GM19099 (cell line): Measurements from ENCODE around the gene KAT14.

Experiments used
- POLR2A ChIP-seq: IDR thresholded peaks from 3 replicates; pipeline ENCODE4 v1.6.1; 2011; ENCODE audit warnings: low read depth; ENCODE audit not compliant: insufficient read length; ENCODE audit errors: extremely low read depth

KAT14 gene, protein sequence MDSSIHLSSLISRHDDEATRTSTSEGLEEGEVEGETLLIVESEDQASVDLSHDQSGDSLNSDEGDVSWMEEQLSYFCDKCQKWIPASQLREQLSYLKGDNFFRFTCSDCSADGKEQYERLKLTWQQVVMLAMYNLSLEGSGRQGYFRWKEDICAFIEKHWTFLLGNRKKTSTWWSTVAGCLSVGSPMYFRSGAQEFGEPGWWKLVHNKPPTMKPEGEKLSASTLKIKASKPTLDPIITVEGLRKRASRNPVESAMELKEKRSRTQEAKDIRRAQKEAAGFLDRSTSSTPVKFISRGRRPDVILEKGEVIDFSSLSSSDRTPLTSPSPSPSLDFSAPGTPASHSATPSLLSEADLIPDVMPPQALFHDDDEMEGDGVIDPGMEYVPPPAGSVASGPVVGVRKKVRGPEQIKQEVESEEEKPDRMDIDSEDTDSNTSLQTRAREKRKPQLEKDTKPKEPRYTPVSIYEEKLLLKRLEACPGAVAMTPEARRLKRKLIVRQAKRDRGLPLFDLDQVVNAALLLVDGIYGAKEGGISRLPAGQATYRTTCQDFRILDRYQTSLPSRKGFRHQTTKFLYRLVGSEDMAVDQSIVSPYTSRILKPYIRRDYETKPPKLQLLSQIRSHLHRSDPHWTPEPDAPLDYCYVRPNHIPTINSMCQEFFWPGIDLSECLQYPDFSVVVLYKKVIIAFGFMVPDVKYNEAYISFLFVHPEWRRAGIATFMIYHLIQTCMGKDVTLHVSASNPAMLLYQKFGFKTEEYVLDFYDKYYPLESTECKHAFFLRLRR

DNA sequence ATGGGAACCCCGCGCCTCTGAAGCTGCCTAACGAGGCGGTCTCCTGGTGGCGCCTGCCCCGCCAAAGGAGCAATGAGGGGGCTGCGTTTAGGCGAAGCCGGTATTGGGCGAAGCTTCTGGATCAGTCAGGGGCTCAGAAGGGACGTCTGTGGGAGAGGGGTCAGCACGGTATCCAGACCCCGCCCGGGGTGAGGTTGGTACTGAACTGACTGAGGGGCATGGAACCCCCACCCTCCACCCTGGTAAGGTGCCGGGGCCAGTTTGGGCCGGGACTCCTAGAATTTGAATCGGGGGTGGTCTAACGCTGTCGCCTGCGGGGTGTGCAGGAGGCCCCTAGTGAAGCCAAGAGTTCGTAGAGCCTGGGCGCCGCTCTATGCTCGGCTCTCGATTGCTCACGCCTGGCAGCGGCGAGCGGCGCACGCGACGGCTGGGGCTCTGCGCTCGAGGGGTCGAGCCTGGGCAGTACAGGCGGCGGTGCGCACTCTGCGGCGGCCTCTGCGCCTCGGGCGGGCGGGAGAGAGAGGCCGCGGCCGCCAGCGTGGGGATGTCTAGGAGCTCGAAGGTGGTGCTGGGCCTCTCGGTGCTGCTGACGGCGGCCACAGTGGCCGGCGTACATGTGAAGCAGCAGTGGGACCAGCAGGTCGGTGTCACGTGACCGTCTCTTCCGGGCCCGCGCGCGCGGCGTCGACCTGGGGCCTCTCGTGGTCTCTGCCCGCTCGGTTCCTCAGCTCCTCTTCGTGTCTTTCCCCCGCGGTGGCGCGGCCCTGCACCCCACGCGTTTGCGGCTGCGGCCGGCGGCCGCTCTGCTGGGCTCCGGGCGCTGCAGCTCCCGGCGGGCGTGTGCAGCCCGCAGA, at the start of gene KAT14, which contains the start of gene PET117:
TSS of gene KAT14 (plus strand) at position 452 of the 854 bp plus-strand sequence. CDS start 4,798 bp downstream, outside the sequence.
TSS of gene PET117 (plus strand) at position 452 of the 854 bp plus-strand sequence. CDS start at position 545, 93 bp downstream.
- TF ChIP-seq POLR2A, result peak; percentile 83

DNA sequence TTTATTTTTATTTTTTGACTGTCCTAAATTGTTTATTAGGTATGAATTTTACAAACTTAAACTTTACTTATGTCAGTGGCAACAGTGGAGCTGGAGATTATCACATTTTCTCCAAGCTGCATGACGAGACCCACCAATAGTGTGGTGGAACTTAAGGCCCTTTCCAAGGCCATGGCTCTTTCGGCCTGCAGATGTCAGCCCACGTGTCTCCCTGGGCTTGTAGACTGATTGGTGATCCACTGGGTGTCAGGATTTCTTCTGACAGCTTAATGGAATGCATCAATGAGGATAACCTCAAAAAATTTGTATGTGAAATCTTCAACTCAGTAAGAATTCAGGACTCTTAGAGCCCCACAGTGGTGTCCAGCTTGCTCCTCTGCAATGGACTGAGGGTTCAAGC, 47.6 kb upstream of the KAT14 start:
- TF ChIP-seq POLR2A, result no peak

DNA sequence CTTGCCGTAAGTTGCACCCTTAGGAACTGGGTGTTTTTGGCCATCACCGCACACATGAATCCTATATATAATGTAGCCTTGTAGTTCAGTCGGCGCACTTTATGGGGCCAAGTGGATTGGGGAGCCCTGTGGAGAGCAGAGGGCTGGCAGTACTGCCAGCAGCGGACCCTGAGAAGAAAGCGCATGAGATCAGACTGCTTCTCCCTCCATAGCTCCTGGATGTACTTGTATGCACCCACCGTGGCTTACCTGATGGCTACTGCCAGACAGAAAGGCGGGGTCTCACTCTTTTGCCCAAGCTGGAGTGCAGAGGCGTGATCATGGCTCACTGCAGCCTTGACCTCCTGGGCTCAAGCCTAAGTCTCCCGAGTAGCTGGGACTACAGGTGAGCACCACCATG, 47.2 kb upstream of the KAT14 start:
- no peak for TF ChIP-seq POLR2A

DNA sequence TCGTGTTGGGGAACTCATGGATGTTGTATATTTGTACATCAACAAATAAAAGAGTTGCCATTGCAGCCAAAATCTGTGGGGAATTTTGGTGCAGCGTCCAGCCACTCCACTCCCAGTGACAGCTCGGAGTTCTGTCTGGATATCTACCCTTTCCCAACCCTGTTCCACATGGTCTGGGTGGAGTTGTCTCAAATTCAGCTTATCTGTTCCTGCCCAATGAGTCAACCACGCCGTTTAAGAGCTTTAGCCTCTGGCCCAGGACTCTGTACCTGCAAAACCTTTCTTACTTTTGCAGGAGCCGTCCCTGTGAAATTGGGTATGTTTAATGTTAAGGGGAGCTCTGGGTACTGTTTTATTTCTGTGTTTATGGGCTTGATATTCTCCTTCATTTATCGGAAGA, 46.0 kb upstream of the KAT14 start:
- TF ChIP-seq POLR2A, result no peak

DNA sequence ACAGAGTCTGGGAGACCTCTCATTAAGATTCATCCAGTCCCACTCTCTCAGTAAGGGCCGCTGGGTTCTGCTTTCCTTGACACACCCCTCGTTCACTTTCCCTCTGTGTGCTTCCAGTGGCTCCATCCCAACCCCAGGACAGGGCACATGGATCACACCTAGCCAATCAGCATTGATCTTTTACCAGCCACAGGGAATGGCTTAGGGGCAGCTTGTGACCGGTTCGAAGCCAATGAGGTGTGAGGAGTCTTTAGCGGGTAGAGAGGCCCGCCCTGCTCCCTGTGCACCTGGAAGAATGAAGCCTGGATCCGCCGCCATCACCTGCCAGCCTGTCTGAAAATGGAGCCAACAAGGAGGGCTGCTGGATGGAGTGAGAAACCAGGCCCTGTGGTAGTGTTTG, 44.8 kb upstream of the KAT14 start:
- TF ChIP-seq POLR2A, result no peak

DNA sequence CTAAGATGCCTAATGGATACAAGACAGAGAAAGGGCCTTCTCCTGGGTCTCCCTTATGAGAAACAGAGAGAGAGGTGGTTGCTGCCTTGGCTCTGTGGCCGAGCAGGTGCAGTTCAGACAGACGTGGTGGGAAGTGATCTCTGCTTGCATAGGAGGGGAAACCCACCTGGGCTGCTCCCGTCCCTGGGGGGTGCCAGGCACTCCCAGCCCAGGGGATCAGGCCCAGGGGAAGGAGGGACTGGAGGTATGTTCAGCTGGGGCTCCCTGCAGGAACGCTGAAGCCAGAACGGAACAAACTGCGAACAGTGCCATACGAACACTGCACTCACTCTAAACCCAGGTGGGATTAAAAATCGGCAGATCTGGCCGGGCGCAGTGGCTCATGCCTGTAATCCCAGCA, 44.3 kb upstream of the KAT14 start:
- no peak for TF ChIP-seq POLR2A

DNA sequence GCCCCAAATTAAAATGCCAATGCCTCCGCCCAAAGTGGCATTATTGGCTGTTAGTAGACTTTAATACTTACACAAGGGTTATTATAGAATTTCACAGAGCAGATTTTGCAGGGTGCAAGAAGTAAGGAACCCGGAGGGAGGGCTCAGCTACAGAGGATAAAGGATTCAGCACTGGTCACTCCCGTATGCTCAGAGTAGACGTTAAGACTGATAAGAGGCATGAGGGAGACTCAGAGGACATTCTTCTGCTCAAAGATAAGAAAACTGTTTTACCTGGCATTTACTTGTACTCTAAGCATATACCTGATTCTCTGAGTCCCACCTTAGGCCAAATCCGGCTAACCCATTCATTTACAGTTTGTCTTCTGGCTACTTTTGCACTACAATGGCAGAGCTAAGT, 43.5 kb upstream of the KAT14 start:
- no peak for TF ChIP-seq POLR2A

DNA sequence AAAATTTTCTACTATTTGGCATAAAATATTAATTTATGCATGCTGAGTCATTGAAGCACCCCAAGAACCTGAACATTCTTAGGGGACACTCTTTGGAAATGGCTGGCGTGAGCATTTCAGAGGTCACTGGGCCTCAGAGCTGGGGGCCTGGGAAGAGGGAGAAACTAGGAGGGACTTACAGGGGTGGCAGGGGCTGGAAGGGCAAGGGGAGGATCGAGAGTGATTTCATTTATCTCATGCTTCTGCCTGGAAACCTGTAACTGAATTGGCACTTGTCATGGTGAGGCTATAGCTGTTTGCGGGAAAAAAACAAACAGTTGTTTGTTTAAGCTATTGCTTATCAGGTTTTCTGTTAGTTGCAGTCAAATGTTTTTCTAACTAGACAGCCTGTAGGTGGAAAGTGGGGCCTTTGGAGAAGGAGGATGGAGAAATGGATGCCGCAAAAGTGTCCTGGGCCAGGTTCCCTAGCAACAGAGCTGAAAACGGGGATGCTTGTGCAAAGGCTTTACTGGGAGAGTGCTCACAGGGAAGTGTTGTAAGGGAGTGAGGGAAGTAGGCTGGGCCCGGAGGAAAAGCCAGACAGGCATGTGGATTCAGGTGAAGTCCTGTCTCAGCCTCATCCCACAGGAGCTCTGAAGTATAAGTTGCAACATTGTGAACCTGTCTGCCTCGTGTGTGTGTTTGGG, 36.4 kb upstream of the KAT14 start:
- no peak for TF ChIP-seq POLR2A

DNA sequence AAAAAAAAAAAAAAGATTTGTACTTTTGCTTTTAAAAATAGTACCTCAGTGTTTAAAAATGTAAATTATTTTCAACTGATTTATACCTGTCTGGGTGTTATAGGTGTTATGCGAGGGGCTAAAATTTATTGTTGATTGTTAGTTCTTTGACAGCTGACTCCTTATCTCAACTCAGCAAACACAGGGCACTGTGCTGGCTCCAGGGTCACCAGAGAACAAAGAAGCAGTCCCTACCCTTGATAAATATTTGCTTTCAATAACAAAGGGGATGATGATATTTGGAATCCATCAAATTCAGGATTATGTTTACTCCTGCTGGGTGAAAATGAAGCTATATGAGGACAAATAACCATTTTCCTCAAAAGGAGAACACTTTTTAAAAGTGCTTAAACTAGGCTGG, 34.2 kb upstream of the KAT14 start:
- no peak for TF ChIP-seq POLR2A

DNA sequence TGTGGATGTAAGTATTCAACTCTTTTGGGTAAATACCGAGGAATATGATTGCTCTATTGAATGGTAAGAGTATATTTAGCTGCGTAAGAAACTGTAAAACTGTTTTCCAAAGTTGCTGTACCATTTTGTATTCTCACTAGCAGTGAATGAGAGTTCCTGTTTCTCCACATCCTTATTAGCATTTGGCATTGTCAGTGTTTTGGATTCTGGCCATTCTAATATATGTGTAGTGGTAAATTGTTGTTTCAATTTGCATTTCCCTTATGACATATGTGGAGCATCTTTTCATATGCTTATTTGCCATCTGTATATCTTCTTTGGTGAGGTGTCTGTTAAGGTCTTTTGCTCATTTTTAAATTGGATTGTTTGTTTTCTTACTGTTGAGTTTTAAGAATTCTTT, 29.3 kb upstream of the KAT14 start:
- no peak for TF ChIP-seq POLR2A

DNA sequence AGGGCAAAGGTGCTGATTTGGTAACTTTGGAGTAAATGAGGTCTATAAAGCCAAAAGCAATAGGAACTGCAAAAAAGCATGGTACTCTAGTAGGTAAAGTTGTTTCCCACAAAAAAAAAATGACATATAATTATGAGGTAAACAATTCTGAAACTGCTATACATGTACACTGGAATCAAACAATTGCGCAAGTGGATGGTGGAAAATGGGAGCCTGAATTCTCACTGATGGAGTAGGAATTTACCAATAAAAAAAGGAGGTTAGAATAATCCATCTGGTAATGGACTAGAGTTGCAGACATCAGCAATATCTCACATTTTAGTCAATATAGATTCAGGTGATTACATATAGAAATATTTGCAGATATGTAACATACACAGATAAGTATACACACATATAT, 5.0 kb upstream of the KAT14 start:
- TF ChIP-seq POLR2A, result no peak

DNA sequence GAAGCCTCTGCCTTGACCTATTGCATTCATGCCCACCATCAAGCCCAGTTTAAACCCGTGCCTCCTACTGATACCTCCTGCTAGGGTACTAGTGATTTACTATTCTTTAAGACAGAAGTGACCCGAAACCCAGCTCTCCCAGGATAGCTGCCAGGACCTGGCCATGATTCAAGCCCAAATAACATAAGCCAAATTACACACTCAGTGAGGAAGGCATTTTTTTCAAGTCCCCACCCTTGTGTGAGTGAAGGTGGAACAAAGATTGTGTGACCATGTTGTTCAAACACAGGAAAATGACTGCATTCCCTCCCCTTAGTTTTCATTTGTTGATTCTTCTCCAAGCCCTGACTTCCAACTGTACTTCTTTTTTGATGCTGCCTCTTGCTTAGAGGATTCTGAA, 3.7 kb upstream of the KAT14 start:
- no peak for TF ChIP-seq POLR2A

DNA sequence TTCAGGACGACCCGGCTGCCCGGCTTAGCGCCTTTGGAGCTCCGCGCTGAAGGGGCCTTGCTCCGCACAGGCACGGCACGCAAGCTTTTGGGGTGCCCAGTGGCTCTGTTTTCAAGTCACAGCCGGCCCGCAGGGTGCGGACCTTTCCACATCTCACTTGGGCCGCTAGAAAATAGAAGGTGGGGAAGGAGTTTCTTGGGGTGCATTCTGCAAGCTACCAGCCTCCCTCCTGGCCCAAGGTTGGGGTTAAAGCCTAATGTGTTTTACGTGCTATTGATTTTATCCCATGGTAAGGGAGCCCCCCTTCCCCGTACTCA, 561 bp downstream of the KAT14 start:
- no peak for TF ChIP-seq POLR2A

DNA sequence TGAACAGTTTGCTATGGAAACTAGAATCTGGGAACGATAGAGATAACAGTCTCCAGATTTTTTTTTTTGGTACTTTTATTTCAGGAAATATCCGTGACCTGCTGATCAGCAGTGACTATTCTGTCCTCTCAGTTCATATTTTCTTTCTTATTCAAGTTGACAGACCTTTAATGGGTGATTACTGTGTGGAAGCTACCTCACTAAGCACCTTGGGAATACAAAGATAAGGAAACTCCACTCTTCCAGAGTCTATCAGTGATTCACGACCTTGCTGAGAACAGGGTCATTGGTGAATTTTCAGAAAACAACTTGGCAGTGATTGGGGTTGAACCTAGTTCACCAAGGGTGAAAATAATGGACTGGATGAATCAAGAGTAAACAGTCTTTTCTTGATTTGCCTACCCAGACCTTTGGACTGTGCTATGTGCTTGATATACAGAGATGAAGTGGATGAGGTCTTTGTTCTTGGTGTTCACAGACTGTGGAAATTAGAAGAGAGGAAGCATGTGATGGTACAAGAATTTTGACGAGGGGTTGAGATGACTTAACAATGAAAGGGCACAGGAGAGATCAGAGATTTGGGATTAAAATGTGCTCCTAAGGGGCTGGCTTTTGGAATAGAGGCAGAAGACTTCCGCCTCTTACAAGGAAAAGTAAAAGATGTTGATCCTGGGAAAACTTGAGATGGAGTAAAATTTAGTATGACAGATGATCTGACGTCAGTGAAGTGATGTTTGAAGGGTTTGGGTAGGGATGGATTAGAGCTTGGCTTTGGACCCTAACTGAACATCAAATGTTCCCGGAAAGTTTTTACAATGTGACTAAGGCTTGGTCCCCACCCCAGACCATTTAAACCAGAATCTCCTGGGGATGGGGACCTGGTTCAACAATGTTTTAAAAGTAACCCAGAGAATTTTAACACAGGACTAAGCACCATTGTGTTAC, 1.2 kb downstream of the KAT14 start:
- TF ChIP-seq POLR2A, result no peak

DNA sequence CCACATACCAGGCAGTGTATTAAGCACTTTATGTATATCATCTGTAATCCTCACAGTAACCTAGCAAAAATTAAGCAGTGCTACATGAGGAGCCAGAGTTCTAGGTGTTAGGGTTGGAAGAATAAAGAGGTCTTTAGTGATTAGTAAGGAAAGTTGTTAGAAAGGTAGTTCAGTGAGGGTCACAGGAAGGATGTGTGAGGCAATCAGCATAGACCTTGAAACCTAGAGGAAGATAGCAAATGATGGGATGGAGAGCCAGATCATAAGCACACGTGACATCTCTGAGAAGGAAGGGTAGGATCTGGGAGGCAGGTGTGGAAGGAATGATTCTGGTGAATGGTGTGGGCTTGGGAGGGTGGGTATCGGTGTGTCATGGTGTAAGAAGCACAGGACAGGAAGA, 2.2 kb downstream of the KAT14 start:
- TF ChIP-seq POLR2A, result no peak
